ENCODE results near the gene MSL3B.
"Not testable (repeated sequence)": the region's sequence is repeated elsewhere in the genome, so short reads cannot be mapped to it uniquely, and the experiment has no call there.

The MSL3B gene

GRCh38 chr2:233867993-233868532, at the start of gene MSL3B:
TSS of gene MSL3B (minus strand) at chr2:233868386.
- DNase-seq = peak; percentile 17

GRCh38 chr2:233917116-233917515, 48.9 kb upstream of the MSL3B start, which contains the start of gene TRPM8:
TSS of gene TRPM8 (plus strand) at chr2:233917373. CDS start at chr2:233926538, 9,165 bp downstream.
- DNase-seq = no peak

- no peak for DNase-seq
Observed at GRCh38 chr2:233915128-233915527, 46.9 kb upstream of the MSL3B start.

DNA sequence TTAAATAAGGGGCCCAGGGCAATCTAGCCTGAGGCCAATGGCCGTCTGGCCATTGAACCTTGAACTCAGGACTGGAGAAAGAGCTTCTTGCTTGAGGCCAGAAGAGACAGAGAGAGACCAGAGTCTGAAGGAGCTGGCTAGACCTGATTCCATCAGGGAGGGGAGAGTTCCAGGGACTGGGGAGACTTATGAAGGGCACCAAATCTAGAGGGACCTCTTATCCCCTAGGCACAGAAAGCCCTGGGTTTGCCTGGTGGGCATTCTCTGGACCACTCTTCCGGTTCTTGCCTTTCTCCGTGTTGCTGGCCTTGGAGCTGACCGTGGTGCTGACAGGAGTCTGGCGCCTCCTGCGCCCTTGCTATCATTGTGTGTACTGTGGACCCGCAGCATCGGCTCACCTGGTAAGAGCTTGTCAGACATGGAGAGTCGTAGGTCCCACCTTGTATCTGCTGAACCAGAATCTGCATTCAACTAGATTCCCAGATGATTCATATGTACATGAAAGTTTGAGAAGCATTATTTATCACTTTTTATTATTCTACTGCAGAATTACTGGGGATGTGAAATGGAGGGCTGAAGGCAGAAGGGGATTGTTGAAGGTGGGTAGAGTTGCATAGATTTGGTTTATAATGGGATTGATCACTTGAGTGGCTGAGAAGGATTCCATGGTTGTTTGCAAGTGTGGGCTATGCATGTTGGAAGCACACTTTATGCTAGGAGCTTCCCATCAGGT, 44.7 kb upstream of the MSL3B start:
- no peak for DNase-seq

DNA sequence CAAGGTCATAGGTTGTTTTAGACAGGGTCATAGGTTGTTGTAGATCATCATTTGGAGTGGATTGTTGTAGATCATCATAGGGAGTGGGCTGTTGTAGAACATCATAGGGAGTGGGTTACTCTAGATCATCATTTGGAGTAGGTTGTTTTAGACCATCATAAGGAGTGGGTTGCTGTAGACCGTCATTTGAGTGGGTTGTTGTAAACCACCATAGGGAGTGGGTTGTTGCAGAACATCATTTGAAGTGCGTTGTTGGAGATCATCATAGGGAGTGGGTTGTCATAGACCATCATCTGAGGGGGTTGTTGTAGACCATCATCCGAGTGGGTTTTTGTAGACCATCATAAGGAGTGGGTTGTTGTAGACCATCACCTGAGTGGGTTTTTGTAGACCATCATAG, 39.4 kb upstream of the MSL3B start:
- no peak for DNase-seq

DNA sequence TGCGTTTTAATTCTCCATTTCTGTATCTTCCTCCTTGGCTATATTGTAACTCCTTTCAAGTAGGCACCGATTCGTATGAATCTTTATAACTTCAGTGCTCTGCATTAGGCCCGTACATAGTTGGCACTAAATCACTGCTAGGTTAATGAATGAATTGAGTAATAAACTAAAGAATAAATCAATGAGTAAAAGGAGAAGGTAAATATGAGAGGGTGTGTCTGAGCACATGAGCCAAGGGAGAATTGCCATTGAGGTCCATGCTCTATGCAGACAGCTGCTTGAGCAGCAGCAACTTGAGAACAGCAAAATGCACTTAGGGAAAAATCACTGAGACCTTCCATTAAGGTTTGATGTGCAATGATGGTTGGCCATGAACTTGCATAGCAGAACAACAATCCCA, 37.8 kb upstream of the MSL3B start:
- DNase-seq = no peak

DNA sequence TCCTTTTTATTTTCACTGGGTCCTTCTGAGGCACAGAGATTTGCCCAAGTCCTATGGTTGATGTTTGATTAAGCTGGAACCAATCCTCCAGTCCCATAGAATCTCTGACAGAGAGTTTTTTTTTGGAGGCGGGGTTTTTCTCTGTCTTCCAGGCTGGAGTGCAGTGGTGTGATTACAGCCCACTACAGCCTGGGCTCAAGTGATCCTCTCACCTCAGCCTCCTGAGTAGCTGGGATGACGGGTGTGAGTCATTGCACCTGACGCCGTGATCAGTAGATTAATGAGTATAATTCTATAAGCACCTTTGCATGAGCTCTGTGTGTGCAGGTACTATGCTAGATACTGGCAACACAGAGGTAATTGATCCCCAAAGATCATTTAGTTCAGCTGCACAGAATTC, 33.7 kb upstream of the MSL3B start:
- DNase-seq = no peak

- DNase-seq = no peak
Observed at GRCh38 chr2:233901367-233901766, 33.2 kb upstream of the MSL3B start.

DNA sequence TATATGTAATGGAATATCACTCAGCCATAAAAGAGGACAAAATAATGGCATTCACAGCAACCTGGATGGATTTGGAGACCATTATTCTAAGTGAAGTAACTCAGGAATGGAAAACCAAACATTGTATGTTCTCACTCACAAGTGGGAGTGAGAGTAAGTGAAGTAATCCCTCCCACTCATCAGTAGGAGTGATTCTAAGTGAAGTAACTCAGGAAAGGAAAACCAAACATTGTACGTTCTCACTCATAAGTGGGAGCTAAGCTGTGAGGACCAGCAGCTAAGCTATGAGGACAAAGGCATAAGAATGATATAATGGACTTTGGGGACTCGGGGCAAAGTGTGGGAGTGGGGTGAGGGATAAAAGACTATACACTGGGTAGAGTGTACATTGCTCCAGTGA, 28.1 kb upstream of the MSL3B start:
- not testable (repeated sequence) for DNase-seq

DNA sequence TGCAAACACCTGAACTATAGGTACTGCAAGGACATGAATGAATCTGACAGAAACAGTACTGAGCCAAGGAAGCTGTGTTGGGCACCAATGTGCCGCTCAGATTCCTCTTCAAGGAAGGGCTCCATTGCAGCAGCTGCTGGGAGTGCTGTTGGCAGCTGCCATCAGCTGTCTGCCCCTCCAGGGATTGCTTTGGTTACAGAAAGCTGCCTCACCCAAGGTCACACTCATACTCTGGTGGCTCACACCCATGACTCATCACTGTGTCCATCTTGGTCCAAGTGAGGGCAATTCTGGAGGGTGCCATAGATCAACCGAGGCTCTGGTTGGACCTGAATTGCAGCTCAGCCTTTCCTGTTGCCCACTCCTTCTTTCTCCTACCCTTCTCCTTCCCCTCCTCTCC, 24.6 kb upstream of the MSL3B start:
- no peak for DNase-seq

- DNase-seq = no peak
Observed at GRCh38 chr2:233882353-233882752, 14.2 kb upstream of the MSL3B start.

GRCh38 chr2:233872125-233872524, 3.9 kb upstream of the MSL3B start:
- DNase-seq = not testable (repeated sequence)

- no peak for DNase-seq
Observed at GRCh38 chr2:233871432-233871831, 3.2 kb upstream of the MSL3B start.

DNA sequence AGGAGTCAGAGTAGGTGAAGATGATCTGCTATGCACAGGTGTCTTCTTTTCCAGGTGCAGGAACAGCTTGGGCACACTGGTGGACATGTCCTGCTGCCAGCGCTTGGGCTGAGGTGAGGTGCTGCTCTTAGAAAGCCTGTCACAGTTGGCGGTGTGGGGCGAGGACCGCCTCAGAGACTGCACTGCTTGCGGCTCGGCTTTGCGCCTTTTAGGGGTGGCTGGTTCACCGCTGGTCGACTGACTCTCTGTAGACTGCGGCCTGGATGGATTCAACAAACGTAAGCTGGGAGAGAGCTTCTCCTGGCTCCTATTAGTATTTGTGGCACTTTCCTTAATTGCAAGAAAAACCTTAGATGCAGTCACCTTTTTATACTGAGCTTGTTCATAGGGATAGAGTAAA, 1.7 kb downstream of the MSL3B start:
- DNase-seq = no peak

DNA sequence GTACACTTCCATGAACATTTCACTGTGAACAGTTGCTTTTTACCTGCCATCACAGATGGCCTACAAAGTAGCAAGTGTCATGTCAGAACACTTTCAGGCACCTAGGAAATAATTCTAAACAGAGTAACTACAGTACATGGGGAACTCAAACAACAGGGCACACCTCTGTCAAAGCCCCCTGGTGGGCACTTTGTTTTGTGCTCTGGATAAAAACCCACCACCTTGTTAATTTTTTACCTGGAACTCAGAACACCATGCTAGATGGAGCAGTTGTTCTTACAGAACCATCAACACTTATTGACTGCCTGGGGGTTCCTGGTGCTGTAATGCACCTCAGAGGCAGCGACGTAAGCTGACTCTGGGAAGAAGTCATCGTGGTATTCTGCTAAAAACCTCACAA, 2.3 kb downstream of the MSL3B start:
- no peak for DNase-seq

- no peak for DNase-seq
Observed at GRCh38 chr2:233862261-233862768, 5.9 kb downstream of the MSL3B start.

DNA sequence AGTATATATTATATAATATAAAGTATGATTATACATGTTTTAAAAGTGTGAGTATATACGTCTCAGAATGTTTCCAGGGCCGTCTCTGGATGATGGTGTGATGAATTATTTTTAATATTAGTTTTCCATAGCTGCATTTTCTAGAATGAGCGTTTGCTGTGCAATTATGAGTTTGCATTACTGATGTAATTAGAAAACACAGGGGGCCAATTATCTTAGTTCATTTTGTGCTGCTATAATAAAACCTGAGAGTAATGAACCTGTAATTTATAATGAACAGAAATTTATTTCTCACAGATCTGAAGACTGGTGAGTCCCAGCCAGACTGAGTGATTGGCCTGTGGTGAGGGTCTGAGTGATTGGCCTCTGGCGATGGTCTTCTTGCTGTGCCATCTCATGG, 9.9 kb downstream of the MSL3B start:
- no peak for DNase-seq

- DNase-seq = no peak
Observed at GRCh38 chr2:233857511-233858141, 10.6 kb downstream of the MSL3B start.

DNA sequence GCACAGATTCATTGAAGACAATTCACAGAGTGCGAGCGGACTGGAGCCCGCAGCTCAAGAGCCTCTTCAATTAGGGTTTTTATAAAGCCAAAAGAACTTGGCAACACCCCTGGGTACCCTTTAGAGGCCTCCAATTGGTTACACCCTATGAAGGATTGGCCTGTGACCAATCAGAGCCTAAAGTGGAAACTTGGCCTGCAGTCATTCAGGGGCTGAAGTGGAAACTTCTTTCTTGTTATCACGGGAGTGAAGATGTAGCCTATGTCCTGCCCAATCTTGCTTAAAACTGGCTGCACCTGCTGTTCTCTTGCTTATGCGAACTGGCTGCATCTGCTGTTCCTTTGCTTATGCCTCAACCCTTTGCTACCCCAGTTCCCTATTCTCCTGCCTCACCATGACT, 12.0 kb downstream of the MSL3B start:
- DNase-seq = no peak

GRCh38 chr2:233855345-233855744, 12.8 kb downstream of the MSL3B start:
- no peak for DNase-seq

GRCh38 chr2:233854241-233854981, 13.8 kb downstream of the MSL3B start, which contains the start of gene HJURP:
TSS of gene HJURP (minus strand) at chr2:233854535. CDS start at chr2:233854500, 35 bp downstream.
- DNase-seq = peak; percentile 91

DNA sequence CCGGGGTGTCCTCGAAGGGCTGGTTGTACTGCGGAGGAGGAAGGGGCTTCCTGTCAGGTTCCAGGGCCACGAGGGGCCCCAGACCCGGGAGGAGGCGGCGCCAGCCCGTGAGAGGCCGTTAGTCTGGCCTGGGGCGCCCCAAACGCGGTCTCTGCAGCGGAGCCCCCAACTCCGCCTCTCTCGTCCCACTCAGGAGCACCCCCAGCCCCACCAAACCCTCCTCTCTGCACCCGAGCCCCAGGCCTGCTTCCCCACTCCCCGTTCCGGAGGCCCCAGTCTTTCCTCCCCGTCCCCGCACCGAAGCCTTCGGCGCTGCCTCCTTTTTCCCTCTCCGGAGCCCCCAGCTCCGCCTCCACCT, 14.3 kb downstream of the MSL3B start:
- no peak for DNase-seq

DNA sequence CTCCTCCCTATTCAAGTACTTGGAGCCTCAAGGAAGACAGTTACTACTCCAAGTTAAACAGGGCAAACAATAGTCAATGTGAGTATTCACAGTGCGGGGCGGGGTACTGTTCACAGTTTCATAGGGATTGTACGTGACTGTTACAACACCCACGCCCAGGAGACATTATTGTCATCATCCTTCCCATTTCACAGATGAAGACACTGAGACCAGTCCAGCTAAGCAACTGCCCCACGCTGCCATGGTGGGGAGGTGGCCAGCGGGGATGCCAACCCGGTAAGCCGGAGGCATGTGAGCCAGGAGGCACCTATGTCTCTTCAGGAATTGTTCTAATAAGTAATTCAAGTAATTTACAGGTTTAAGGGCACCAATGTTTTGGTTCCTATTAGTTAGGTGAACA, 14.8 kb downstream of the MSL3B start:
- no peak for DNase-seq
